EH (cell line): ENCODE data around the gene HAPLN3.

ENCODE experiments used
- DNase-seq: peaks from one replicate; pipeline ENCODE4 v3.0.0-alpha.2; 2015; ENCODE audit warnings: low read depth

The HAPLN3 gene

DNA sequence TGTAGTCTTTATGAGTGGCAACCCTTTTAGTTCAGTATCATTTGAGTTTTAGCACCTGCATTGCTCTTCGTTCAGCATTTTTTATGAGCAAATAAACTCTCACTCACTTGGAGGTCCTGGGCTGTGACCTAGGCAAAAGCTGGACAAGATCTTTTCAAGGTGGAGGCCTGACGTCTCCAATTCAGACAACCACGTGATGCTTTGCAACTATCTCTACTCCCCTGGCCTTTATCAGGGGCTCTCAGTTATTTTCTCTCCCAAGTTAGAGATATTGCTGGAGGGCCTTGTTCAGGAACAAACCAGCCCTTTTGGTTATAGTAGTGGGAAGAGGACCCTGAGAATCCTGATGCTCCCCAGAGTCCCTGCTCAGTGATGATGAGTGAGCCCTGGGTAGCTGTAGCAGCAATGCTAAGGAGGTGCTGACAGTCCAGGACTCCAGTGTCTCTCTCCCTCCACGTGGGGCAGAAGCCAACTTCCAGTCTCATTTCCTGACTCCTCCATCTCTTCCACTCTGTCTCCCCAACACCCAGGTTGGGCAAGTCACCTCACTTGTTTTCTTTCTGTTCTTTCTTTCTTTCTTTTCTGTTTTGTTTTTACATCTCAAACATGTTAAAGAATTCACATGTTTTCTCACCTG lies 30.4 kb downstream of the HAPLN3 start:
- DNase-seq = no peak

DNA sequence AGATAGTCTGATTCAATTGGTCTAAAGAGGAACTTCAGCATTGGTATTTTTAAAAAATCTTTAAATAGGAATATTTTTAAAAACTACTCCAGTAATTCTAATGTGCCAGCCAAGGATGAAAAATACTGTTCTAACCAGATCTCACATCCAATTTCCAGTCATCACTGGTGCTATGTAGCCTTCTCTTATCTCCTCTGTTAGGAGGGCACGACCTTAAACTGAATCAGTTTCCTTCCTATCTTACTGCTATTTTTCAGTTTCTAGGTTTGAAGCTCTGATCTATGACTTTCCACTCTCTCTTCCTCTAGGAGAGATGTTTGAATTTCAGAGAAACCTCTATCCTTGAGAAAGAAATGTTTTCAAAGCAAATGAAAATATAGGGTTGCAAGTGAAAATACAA lies 31.9 kb downstream of the HAPLN3 start:
- DNase-seq = no peak

DNA sequence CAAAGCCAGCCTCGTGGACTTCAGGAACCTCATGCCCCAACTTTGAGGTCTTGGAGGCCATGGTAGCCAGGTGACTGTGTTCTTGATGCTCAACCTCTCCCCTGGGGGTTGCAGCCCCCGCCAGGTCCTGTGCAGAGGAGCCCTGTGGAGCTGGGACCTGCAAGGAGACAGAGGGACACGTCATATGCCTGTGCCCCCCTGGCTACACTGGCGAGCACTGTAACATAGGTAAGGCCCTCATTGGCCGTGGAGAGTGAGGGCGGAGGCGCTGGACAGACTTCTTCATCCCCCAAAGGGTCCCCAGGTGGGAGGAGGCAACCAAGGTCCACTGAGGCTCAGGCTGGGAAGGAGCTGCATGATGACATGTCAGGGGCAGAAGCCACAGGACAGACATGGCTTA lies 35.1 kb downstream of the HAPLN3 start:
- no peak for DNase-seq

DNA sequence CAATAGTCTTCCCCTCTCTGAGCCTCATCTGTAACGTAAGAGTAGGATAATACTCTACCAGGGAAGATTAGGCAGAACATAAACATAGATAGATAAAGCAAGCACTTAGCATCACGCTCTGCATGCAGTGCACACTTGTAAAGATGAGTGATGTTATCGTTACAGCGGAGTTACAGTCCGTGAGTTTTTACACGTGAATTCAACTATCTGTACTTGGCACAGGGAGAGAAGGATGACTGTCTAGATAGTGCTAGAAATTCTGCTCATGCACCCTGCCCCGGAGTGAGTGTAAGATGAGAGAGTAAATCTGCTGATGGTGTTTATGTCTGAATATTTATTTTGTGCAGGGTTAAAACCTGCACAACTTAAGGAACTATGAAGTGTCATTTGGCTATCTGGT lies 35.8 kb downstream of the HAPLN3 start:
- no peak for DNase-seq

DNA sequence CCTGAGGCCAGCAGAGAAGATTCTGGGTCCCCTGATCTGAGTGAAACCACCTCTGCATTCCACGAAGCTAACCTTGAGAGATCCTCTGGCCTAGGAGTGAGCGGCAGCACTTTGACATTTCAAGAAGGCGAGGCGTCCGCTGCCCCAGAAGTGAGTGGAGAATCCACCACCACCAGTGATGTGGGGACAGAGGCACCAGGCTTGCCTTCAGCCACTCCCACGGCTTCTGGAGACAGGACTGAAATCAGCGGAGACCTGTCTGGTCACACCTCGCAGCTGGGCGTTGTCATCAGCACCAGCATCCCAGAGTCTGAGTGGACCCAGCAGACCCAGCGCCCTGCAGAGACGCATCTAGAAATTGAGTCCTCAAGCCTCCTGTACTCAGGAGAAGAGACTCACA lies 36.4 kb downstream of the HAPLN3 start:
- no peak for DNase-seq

DNA sequence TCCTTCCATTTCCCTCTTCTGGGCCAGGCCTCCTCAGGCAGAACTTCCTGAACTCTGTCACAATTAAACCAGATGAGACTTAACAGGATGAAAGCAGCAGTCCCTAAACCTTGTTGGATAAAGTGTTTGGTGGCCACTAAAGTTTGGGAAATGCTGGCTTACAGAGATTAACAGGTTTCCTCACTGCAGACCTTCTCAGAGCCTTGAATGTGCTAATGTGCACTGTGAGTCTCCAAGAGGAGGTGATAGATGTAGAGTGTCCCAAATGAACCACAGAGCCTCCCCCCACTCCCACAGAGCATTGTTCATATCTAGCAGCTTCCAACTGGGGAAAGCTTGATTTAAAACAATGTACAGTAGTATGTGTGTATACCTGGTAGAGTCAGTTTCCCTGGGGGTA lies 42.9 kb downstream of the HAPLN3 start:
- DNase-seq = no peak

DNA sequence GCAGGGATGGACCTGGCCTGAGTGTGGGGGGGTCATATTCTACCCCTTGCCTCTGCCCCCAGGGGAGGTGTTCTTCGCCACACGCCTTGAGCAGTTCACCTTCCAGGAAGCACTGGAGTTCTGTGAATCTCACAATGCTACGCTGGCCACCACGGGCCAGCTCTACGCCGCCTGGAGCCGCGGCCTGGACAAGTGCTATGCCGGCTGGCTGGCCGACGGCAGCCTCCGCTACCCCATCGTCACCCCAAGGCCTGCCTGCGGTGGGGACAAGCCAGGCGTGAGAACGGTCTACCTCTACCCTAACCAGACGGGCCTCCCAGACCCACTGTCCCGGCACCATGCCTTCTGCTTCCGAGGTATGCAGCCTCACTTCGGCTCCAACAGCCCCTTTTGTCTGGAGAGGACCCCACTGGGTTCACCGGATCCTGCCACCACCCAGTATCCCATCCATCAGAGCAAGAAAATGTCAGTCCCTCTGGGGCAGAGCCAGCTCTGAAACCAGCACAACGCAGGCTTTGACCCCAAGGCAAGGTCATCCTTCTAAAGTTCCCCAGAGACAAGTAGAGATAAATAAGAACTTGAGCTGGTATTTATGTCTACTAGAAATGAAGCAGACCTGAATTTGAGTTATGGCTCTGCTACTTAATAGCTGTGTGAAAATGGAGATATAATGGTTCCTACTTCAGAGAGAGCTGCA lies 45.8 kb downstream of the HAPLN3 start:
- no peak for DNase-seq

DNA sequence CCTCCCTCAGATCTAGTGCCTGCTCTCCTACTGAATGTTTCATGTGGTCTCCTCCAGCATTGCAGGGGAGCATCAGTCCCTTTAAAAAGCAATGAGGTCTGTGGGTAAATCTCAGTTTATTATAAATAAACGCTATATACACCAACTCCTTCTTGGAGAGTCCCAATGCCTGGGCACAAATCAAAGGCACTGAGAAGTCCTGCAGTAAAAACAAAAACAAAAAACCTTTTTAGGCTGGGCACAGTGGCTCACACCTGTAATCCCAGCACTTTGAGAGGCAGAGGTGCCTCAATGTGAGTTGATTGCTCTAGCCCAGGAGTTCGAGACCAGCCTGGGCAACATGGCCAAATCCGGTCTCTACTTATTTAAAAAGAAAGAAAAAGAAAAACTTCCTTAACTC lies 47.1 kb downstream of the HAPLN3 start:
- no peak for DNase-seq

DNA sequence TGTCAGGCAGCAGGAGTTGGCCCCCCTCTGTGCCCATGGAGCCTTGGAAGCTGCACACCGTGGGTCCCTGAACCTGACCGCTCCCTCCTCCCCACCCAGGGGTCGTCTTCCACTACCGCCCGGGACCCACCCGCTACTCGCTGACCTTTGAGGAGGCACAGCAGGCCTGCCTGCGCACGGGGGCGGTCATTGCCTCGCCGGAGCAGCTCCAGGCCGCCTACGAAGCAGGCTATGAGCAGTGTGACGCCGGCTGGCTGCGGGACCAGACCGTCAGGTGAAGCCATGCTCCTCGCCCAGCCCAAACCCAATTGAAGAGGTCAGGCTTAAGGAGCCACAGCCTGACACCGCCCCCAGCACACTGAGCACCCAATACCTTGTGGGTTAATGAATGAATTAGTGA lies 48.2 kb downstream of the HAPLN3 start:
- DNase-seq = no peak

DNA sequence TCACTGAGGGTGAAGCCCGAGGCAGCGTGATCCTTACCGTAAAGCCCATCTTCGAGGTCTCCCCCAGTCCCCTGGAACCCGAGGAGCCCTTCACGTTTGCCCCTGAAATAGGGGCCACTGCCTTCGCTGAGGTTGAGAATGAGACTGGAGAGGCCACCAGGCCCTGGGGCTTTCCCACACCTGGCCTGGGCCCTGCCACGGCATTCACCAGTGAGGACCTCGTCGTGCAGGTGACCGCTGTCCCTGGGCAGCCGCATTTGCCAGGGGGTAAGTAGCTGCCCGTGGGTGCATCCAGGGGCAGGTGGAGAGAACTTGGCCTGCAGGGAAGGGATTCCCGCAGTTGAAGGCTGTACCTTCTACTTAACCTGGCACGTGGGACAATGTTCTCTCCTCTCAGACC lies 49.7 kb downstream of the HAPLN3 start:
- no peak for DNase-seq

DNA sequence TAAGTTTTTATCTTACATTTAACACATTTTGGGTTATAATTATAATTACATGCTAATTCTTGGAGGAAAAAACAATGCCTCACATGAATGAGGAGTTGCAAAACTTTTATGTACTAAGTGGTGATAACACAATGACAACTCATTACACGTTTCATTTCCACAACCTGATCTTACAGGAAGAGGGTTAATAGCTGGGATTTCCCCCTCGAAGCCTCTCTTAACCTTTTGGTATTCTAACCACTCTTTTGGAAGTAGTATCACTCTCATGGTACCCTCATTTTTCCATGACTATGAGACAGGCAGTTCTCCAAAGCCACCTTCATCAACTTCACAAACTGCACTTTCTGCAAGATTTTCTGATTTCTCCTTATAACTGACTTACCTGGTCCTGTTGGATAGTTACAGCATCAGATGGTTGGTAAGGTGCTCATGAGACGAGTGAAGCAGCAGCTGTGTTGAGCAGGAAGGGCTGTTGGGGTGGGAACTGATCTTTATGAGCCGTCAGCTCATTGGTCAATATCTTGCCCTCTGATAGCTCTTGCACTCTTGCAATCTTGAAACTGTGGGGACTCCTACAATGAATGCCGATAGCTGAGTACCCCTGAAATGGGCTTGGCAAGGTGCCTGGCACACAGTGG lies 50.5 kb downstream of the HAPLN3 start:
- no peak for DNase-seq

DNA sequence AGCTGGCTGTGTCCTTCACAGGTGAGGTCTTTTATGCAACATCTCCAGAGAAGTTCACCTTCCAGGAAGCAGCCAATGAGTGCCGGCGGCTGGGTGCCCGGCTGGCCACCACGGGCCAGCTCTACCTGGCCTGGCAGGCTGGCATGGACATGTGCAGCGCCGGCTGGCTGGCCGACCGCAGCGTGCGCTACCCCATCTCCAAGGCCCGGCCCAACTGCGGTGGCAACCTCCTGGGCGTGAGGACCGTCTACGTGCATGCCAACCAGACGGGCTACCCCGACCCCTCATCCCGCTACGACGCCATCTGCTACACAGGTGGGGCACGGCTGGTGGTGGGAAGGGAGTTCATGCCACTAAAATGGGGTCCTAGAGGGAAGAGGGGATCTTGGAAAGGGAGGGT lies 52.0 kb downstream of the HAPLN3 start:
- no peak for DNase-seq

DNA sequence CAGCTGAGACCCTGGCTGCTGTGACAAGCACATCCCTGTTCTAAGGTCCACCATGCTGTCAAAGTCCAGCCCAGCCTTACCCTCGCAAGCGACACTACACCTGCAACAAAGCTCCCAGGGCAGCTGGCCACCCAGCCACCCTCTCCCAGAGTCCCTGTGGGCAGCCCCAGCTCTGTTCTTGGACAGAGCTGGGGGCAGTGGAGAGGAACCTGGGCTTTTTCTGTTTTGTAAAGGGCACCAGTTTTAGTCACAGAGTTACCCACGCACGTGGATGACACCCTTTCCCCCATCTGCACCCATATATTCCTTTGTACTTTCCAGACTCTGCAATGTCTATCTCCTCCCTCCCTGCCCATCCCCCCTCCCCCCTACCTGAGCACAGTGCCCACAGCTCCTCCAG lies 53.2 kb downstream of the HAPLN3 start:
- no peak for DNase-seq

DNA sequence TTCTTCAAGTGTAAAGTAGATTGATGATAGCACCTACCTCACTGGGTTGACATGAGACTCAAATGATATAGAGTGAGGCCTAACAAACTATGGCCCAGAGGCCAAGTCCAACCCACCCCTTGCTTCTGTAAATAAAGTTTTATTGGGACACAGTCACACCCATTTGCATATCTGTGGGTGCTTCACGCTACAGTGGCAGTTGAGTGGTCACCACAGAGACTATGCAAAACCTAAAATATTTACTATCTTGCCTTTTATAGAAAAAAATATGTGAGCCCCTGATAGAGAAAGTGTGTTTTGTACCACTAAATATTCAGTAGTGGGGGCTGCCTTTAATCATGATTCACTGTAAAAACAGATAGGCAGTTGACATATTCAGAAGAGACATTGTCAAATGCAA lies 54.1 kb downstream of the HAPLN3 start:
- peak; percentile 57 for DNase-seq

DNA sequence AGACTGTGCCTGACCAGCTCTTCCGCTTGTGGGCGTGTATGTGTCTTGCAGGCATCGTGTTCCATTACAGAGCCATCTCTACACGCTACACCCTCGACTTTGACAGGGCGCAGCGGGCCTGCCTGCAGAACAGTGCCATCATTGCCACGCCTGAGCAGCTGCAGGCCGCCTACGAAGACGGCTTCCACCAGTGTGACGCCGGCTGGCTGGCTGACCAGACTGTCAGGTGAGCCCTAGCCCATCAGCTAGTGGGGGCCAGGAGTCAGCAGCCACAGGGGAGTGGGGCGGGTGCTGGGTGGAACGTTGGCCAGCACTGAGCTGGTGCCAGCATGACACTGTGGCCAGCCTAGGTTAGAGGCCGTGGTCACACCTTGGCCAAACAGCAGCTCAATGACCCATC lies 55.4 kb downstream of the HAPLN3 start:
- DNase-seq = no peak

DNA sequence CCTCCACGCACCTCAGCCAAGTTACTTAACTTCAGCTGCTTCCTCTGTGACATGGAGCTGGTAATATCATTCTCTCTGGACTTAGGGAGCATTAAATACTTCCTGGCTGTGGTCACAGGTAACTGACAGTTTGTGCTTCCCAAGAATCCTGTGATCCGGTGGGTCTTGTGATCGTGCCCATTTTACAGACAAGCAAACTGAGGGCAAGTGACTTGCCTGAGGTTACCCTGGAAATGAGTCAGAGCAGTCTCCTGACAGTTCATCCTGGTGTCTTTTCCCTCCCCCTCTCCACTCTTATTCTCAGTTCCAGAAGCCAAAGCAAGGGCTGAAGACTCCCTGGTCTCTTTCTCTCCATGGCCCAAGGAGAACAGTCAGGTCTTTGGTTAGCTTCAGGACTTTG lies 56.2 kb downstream of the HAPLN3 start:
- no peak for DNase-seq

DNA sequence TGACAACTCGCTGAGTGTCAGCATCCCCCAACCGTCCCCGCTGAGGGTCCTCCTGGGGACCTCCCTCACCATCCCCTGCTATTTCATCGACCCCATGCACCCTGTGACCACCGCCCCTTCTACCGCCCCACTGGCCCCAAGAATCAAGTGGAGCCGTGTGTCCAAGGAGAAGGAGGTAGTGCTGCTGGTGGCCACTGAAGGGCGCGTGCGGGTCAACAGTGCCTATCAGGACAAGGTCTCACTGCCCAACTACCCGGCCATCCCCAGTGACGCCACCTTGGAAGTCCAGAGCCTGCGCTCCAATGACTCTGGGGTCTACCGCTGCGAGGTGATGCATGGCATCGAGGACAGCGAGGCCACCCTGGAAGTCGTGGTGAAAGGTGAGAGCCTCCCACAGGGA lies 56.7 kb downstream of the HAPLN3 start:
- DNase-seq = no peak

DNA sequence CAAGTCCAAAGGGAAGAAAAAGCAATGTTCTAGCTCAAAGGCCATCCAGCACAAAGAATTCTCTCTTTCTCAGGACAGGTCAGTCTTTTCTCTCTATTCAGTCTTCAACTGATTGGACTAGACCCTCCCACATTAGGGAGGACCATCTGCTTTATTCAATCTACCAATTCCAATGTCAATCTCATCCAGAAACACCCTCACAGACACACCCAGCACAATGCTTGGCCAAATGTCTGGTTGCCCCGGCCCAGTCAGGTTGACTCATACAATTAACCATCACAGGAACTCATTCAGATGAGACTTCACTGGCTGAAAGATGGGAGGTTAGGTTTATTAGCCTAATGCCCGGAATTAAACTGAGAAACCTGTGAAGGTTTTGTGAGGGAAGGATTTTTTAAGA lies 59.7 kb downstream of the HAPLN3 start:
- peak; percentile 62 for DNase-seq

DNA sequence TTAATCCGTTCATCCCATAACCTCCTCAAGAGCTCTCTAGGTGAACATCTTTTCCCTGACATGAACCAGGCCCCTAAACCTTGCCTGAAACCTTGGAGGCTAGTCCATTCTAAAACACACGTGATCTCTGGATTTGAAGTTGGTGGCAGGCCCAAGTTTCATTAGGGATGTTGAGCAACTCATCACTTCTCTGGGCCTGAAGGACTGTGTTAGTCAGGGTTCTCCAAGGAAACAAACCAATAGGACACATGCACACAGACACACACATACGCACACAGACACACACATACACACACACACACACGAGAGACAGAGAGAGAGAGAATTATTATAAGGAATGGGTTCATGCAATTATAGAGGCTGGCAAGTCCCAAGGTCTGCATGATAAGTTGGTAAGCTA lies 60.2 kb downstream of the HAPLN3 start:
- no peak for DNase-seq

DNA sequence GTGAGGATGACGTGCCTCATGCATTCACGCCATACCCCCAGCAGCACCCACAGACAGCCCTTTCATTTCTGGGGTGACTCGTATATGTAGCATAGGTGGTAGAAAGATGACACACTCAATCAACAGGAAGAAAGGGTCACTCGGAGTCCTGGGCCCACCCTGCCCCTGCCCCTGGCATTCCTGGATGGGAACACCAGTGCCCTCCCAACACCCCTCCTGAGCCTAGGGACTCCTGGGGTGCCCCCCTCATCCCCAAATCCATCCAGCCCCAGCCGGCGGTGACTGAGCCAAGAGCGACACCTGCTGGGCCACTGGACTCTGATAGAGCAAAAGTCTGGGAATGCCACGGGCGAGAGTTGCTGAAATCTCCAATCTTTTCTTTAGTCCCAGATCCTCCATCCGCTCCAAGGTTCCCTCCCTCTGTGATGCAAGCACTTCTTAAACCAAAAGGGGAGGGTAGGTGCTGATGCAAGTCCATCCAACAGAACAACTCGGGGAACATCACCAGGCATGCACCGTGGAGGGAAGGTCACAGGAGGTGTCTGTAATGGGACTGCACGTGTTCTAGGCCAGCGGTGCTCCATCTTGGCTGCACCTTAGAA lies 61.0 kb downstream of the HAPLN3 start:
- DNase-seq = peak; percentile 66

DNA sequence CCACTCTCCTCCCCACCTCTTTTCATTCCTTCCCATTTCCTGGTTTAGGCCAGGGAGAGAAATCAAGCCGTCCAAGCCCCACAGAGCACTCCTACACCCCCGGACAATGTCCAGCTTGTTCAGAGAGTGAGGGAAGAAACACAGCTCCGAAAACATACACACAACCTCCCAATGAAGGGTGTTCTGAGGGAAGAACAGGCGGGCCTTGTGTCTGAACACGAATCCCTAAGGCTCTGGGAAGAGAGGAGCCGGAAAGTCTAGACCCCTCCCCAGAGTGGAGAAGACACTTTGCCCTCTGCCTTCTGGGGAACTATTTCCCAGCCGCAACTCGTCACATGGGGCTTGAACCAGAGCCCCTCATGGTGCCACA lies 61.6 kb downstream of the HAPLN3 start:
- no peak for DNase-seq

DNA sequence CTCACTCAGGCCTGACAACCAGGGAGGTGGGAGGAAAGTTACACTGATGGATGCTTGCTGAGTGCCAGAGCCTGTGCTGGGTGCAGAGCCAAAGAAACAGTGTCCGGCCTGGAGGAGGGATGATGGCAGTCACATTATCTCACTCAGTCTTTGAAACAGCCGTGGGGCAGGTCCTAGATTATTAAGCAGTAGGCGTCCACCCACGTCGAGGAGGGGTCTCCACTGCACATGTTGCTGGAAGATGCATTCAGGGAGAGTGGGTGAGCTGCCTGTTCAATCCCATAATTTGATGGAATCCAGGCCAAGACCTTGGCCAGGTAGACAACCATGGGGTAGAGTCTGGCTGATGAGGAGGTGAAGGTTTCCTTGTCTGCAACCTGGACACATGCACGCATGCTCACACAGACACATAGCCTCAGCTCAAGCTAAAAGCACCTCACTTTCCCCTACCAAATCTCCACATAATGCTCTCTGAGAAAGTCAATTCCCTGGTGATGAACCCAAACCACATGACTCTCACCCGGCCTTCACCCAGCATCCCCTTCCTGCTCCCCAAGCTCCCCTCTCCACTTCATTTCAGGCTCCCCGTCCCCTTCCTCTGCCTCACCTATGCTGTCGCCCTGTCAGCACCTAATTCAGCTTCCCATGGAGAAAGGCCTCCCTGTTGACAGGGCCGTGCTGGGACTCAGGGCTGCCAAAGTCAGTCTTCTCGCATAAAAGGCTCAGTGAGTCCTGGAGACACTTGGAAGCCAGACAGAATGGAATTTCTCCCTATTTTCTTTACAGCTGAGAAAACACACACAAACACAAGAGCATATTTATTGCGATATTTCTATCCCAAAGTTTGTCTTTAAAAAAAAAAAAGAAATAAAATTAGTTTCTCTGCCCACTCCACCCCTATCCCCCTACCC lies 62.3 kb downstream of the HAPLN3 start:
- peak; percentile 23 for DNase-seq
